NOMO-1 (cell line): ENCODE results near the gene ARNT2.
"Not testable (repeated sequence)": the region's sequence is repeated elsewhere in the genome, so short reads cannot be mapped to it uniquely, and the experiment has no call there.

Experiments used
- DNase-seq, 2 experiments: peaks; one replicate each; lab custom pipeline; 2025; ENCODE audit not compliant: unreplicated experiment in 2 of 2; lab: John Stamatoyannopoulos, UW

Gene ARNT2

DNA sequence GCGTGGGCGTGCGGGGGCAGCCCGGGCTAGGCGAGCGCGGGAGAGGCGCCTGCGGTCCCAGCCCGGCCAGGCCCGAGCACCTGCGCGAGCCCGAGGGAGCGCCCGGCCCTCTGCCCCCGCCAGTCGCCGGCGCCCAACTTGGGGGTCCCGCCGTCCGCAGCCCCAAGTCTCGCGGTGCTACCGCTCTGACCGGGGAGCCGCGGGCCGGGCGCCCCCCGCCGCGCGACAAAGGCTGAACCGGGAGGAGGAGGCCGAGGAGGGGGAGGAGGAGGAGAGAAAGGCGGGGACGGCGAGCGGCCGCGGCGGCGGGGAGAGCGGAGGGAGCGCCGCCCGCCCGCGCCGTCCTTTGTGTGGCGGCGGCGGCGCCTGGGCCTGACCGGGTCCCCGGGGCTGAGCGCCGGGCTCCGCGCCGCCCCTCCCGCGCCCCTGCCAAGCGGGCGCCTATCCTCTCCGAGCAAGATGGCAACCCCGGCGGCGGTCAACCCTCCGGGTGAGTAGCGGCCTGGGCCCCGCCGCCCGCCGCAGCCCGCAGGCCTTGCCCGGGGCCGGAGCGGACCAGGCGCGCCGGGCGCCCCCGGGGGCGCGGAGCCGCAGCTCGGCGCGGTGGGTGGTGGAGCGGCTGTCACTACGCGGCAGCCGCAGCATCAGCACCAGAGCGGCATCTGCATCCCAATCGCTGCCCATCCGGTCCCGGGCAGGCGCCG, at the start of gene ARNT2:
Gene ARNT2, plus strand, starts transcription at position 326 of the 704 bp plus-strand sequence. Its CDS starts 134 bp downstream, at position 460.
- no peak for DNase-seq

DNA sequence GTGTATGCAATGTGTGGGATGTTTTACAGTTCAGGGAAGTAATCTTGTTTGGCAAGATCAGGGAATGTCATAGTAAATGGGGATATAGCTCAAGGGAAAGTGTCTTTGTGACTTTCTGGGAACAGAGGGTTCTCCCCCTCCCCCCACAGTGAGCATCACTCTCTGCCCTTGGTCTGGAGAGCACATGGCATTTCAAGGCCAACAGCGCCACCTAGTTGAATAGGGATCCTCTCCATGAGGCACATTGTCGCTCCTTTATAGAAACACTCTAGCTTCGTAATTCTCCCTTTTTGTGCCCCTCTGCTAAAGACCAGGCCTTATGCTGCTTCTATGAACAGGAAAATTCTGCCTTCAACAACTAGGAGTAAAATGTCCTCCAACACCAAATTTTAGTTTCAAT, 37.1 kb upstream of the ARNT2 start:
- peak; percentile 15 to 34 for DNase-seq

DNA sequence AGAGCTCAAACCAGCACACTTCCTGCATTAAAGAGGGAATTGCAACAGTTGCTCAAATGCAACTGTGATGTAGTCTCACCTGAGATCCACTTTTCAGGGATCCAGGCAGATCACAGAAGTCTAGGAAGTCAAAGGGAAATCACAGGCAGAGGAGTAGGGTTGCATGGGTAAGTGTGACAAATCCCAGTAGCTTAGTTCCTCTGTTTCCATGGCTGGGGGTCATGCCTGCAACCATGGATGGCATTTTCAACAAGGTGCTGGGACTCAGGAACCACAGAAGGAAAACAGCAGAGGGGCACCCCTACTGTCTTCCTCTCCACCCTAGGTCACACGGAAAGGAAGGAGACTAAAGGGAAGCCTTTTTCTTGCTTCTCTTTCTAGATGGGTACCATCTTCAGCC, 36.5 kb upstream of the ARNT2 start:
- no peak for DNase-seq

DNA sequence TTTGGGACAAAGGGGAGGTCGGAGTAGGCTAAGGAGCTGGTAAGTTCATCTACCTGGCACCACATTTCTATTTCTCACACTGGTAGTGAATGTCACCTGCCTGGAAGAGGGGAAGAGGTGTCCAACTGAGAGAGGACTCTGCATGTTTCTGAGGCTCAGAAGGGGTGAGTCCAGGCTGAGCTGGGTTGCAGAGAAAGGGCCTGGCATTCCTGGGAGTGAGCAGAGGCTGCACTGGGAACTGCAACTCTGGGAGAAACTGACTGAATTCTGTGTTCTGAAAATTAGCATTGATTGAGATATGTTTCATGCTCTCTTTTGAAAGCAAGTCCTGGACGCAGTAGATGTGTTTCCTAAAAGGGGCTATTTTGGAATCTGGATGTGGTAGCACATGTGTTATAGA, 32.3 kb upstream of the ARNT2 start:
- no peak for DNase-seq

DNA sequence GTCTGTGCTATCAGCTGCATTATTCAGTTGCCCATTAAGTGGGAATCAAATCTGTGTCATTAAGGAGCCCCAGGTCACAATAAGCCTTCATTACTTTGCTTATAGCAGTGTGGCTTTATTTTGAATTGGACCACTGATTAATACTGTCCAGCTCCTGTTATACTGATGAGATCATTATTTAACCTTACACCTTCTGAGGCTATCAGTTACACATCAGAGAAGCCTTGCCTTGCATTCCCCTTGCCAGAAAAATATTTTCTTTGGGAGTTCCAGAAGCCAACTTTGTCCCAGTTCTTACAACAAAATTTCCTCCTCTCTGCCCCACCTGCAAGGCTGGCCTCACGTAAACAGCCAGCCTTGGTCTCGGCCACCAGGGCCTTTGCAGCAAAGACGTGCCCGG, 29.7 kb upstream of the ARNT2 start:
- DNase-seq: no peak

DNA sequence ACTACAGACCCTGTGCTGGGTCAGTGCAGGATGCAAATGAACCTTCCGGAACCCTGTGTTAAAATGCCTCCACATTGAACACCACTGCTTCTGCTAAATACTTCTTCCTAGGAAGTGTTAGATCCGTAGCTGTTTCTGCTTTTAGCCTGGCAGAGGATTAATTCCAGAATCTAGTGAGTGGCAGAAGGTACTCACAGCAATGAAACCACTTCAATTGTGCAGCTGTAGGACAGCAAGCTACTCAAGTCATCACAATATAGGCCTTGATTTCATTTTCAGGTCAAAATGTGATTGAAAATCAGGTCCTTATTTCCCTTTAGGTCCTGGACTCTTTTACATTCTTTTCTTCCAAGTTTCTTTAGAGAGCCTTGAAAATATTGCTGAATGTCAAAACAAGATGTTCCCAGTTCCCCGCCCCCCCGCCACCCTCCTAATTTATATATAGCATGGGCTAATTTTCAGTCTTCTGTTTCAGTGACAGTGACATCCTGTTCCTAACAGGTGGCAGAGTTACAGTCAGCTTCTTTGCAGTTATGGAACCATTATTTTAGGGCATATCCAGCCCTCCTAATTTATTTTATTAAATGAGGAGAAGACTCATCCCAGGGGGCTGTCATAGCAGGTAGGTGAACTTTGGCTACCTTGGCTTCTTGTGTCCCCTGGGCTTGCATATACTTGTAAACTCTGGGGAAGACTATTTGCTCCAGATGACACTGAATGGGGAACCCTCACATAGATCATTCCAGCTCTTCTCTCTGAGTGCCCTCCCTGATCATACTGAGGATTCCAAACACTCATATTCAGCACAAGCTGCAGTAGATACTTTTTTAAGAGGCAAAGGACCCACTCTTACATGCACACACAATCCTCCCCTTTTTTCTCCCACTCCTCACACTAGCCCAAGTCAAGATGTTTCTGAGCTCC, 28.0 kb upstream of the ARNT2 start:
- DNase-seq: no peak

DNA sequence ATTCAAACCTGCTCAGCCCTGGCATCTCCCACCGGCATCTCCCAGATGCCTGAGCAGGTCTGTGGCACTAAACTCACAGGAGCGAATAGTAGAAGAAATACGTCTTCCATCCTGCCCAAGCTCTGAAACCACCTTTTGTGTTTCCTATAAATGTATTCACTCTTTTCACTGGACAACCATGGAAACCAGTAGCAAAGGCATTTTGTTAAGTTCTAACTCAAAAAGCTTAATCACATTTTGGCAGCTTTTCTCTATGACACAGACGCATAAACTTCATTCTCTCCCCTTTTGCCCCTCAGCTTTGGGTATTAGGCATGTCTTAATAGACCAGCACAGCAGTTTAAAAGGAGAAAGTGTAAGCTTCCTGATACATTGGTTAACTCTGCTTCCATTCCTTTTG, 24.5 kb upstream of the ARNT2 start:
- no peak for DNase-seq

DNA sequence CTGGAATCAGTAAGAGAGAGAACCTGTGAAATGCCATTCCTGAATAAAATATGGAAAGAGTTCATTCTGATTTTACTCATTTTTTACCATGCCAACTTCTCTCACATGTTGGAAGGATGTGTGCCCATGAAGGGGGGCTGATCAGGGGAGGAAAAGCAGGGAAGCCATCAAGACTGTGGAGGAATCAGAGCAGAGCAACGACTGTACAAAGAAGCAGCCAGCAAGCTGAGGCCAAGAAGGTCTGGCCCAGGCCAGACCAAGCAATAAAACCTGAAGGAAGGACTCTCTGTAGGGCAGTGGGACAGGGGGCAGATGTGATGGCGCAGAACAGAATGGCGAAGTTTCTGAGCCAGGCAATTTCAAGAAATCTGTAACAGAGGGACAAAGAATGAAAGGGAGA, 24.0 kb upstream of the ARNT2 start:
- no peak for DNase-seq

DNA sequence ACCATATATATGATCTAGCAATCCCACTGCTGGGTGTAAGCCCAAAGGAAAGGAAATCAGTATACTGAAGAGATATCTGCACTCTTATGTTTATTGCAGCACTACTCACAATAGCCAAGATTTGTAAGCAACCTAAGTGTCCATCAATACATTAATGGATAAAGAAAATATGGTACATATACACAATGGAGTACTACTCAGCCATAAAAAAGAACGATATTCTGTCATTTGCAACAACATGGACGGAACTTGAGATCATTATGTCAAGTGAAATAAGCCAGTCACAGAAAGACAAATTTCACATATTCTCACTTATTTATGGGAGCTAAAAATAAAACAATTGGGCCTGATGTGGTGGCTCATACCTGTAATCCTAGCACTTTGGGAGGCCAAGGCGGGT, 21.9 kb upstream of the ARNT2 start:
- no peak for DNase-seq

DNA sequence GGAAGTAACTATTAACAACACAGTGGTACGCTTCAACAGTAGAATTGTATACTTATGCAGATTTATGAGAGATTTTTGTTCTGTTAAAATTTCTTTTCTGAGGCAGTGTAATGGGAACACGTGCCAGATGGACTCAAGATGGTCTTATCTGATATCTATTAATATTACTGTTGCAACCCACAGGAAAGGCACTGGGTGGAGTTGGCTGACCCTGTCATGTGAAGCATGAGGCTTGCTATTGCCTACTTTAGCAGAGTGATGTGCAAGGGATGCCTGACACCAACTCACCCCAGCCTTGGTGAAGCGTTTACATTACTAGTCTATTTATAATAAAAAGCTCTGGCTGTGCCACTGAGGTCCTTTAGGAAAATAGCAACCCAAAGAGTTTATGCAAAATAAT, 19.8 kb upstream of the ARNT2 start:
- DNase-seq: no peak

DNA sequence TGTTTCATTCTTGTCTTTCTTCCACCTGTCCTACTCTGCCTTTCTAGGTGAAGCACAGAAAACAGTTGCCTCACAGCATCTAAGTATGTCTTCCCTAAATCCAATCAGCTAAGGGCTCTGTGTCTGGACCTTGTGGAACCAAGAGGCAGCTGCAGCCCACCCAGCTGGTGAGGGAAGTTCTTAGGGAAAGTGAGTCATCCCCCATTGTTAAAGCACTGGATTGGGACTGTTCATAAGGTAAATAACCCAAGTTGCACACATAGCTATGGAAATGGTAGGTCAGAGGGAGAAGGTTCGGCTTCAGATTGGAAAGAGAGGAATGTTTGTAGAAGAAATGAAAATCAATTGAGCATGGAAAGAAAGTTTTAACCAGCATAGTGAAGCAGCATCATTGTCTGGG, 18.0 kb upstream of the ARNT2 start:
- DNase-seq: no peak

DNA sequence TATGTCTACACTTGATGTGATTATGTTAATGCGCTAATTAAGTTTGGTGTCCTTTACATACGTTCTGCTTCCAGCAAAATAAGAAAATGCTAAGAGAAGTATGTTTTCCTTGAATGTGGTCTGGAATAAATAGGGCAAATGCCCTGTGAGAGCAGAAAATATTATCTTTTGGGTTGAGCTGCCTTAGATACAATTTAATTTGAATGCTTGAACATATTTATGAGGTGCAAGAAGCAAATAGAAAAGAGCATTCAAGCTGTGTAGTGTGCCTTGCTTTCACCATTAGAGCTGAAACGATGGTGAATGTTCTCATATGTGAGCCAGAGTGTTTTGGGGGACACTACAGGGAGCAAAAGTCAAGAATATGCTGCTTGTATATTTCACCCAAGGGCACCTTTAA, 15.9 kb upstream of the ARNT2 start:
- no peak for DNase-seq

DNA sequence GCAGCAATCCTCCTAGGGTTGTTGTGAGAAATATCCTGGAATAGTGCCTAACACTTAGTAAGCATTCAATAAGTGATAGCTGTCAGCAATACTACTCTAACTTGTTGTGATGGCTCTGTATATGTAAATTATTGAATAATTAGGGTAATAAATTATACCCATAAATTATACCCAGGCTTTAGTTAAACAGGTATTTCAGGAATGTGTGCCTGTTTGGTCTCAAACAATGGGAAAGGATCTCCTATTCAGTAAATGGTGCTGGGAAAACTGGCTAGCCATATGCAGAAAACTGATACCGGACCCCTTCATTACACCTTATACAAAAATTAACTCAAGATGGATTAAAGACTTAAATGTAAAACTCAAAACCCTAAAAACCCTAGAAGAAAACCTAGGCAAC, 14.8 kb upstream of the ARNT2 start:
- DNase-seq: no peak

DNA sequence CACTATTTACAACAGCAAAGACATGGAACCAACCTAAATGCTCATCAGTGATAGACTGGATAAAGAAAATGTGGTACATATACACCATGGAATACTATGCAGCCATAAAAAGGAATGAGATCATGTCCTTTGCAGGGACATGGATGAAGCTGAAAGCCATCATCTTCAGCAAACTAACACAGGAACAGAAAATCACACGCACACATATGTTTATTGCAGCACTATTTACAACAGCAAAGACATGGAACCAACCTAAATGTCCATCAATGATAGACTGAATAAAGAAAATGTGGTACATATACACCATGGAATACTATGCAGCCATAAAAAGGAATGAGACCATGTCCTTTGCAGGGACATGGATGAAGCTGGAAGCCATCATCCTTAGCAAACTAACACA, 13.2 kb upstream of the ARNT2 start:
- DNase-seq: not testable (repeated sequence)

DNA sequence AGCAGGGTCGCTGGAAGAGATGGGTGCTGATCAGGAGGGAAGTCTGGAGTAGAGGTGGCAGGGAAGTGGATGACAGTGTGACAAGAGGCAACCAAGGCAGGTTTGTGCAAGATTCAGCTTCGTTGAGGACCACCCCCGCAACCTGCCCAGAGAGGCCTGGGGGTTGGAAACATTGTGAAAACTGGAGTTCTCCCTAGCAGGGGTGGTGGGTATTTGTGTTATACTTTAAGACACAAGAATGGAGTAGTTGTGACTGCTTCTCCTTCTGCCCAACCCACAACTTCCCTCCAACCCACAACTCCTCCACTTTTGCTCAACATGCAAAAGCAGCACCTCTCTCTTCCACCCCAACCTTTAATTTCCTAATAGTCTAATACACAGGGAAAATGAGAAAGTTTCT, 8.6 kb upstream of the ARNT2 start:
- DNase-seq: no peak

DNA sequence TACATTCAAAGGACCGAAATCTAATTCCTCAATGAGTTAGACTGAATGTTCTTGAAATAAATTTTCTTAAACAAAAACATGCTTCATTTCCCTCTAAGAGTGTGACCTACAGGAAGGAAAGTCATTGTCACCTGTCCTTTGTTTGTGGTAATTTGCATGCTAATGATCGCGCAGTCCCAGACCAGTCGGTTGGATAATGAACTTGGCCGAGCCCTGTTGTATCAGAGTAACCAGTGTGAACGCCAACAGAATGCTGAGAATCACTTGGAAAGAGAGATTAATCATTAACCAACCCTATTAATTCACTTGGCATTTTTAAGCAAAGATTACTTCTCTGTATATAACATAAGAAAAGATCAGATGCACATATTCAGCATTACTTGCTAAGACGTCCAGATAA, 8.1 kb upstream of the ARNT2 start:
- DNase-seq: no peak

DNA sequence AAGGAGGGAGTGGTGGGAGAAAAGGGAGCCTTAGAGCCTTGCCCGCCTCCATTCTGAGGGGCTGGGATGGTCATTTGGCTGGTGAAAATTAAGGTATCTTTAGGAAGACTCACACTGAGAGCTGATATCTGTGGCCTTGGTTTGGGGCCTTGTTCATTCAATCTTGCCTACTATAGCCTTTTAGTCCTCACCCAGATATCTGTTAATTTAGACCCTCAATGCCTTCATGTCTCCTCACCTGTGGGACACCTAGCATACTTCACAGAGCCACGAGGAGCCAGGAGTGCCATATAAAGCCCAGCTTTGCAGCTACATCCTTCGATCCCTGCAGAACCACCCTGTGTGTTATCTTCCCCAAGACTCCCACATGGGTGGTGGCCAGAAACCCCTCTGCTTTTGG, 4.7 kb upstream of the ARNT2 start:
- DNase-seq: no peak

DNA sequence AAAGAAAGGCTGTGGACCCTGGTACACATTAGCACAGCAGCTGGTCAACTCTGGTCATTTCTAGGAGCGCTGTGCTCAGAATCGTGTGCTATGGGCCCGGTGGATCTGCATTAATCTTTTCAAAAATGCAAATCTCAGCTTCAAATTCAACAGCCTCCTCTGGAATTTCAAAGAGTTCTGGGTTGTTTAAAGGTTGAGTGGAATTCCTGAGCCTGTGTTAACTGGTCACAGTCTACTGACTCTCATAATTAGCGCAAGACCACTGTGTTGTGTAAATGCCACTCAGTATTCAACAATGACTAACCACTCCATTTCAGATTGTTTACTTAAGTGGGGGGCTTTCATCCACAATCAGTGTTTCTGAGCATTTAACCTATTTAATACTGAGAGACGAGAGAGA, 2.7 kb upstream of the ARNT2 start:
- DNase-seq: no peak

DNA sequence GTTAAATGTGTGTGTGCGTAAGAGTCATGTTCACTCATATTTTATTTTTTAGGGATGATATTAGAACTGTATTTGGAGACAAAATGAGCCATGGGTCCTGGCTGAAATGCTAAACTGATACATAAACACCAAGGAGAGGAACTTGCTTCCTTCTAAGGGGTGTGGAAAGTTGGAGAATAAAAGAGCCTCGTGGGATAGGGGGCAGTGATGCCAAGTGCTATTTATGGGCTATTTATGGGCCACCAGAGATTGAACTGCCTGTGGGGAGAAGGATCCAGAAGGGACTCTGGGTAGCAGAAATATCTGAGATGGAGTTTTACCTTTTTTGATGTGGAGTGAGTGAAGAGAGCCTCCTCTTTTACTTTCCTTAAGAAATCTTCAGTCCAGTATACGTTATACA, 1.8 kb upstream of the ARNT2 start:
- no peak for DNase-seq

DNA sequence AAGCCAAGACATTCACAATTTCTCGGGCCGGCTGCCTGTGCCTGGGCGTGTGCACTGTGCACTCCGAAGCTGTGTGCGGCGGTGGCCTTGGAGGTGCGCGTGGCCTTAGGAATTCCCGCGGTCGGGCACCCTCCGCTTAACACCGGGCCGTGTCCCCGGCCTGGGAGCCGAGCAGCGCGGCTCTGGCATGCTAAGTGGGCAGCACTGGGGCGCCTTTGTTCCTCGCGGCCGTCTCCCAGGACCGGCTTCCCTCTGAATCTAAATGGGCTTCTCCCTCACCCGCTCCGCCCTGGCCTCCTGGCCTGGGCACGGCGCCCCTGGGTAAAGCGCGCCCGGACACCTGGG, 498 bp upstream of the ARNT2 start:
- no peak for DNase-seq

DNA sequence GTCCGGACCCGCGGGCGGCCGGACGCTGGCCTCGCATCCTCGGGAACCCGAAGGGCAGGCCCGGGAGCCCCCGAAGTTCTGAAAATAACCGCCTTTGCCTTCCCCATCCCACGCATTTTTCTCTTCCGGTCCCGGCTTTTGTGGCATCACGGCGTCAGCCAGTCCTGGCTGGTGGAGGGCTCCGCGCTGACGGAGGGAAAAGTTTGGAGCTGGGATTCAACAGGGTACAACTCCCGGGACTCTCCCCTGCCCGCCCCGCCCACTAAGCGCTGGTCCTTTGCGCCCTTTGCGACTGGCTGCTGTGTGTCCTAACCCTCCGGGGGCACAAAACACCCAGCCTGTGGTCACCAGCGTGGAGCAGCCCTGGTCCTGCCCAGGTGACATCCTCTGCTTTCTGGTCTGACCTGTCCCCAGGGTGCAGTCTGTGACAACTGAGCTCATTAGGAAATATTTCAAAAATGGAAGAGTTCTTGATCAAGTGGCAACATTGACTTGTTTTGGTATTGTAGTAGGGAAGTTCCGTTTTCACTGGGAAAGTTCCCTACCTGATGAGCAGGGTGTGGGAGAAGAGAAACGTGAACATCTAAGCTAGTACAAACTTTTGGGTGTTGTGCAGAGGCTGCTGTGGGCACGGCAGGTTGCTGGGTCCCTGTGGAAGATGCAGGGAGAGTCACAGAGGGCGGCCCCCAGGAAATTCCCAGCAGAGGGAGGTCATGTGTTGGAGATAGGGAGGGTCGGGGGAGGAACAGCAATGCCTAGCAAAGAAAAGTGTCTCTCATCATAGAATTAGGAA, 775 bp downstream of the ARNT2 start:
- no peak for DNase-seq

DNA sequence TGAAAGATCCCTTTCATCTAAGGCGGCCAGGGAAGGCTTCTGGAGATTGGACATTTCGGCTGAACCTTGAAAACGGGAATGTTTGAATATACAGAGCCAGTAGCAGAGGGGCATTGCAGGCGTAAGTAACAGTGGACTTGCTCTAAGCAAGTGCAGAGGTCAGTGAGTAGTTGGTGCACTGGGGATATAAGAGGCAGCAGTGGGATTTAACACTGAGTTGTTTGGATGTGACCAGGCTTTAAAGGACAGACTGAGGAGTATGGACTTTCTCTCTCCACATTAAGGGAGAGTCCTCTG, 1.3 kb downstream of the ARNT2 start:
- DNase-seq: no peak
